Parietal lobe (tissue), 1 donor: ENCODE data around the gene ERVV-1. TPM values are rescaled to one million over a fixed set of nuclear protein-coding genes. Genes with fewer than 3 reads are reported as not detected.

Experiments
- total RNA-seq: library from RNA; depleted of rRNA; stranded (reverse); fragments of >200 nt; gene quantifications from one replicate; pipeline ENCODE4 v1.2.3, GENCODE V29; 2014

ERVV-1 gene, protein sequence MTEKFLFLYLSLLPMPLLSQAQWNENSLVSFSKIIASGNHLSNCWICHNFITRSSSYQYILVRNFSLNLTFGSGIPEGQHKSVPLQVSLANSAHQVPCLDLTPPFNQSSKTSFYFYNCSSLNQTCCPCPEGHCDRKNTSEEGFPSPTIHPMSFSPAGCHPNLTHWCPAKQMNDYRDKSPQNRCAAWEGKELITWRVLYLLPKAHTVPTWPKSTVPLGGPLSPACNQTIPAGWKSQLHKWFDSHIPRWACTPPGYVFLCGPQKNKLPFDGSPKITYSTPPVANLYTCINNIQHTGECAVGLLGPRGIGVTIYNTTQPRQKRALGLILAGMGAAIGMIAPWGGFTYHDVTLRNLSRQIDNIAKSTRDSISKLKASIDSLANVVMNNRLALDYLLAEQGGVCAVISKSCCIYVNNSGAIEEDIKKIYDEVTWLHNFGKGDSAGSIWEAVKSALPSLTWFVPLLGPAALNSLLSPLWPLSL
- not detected for total RNA-seq

DNA sequence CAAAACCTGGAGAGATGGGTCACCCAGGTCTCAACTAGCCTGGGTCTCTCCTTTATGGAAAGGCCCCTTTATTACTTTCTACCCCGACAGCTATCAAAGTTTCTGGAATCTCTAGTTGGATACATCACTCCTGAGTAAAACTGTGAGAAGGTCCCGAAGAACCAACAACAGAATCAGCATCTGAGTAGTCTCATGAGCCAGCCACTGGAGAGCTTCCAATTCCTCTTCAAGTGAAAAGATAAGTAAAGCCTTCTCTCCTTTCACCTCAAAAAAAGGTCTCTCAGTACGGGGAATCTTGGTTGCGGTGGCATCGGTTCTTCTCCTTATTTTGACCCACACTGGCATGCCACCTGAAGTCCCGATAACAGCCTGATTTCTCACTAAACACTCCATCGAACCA is at the start of gene ERVV-1:
Gene ERVV-1, plus strand, starts transcription at position 301 of the 400 bp plus-strand sequence. CDS start 170 bp downstream, outside the sequence.

Other genes with a start within 250 kb of the ERVV-1 start
- gene ZNF600, start 227.1 kb upstream of the ERVV-1 start, total RNA-seq, result 1.9 TPM
- gene ZNF28, start 192.3 kb upstream of the ERVV-1 start, total RNA-seq, result 32.6 TPM
- gene ZNF468, start 156.3 kb upstream of the ERVV-1 start, total RNA-seq, result 53.8 TPM
- 38.2 TPM for gene ZNF320, start 116.3 kb upstream of the ERVV-1 start, total RNA-seq
- gene ZNF888, start 90.5 kb upstream of the ERVV-1 start, total RNA-seq, result 5.0 TPM
- gene ZNF816, start 51.0 kb upstream of the ERVV-1 start, total RNA-seq, result 6.9 TPM
- not detected for gene ERVV-2, start 30.8 kb downstream of the ERVV-1 start, total RNA-seq
- 62.3 TPM for gene ZNF160, start 89.5 kb downstream of the ERVV-1 start, total RNA-seq
- gene ZNF415, start 119.0 kb downstream of the ERVV-1 start, total RNA-seq, result 32.2 TPM
- 25.7 TPM for gene ZNF347, start 145.1 kb downstream of the ERVV-1 start, total RNA-seq
- 10.0 TPM for gene ZNF665, start 179.4 kb downstream of the ERVV-1 start, total RNA-seq
- gene ZNF677, start 241.0 kb downstream of the ERVV-1 start, total RNA-seq, result 45.7 TPM
- not detected for gene VN1R2, start 244.4 kb downstream of the ERVV-1 start, total RNA-seq